GM12878 (cell line): ENCODE measurements around the gene LEMD2. TPM values are rescaled to one million over a fixed set of nuclear protein-coding genes. Genes with fewer than 3 reads are reported as not detected.

Experiments
- ATAC-seq: fragments of 200-7000 bp; cut with Tn5 transposase; 3 replicates; pipeline ENCODE4 v1.9.1; 2020; ENCODE audit warnings: mild to moderate bottlenecking, moderate library complexity
- BruUV-seq: library from RNA; stranded (reverse); fragments of 400-500 nt; replicated peaks from 2 replicates; lab custom pipeline; 2021; lab: Mats Ljungman, UMichigan
- CTCF ChIA-PET: fragments of 300-600 bp; sonication (Branson Sonifier 250); formaldehyde crosslinking; extraction: SDS; loops from one replicate; lab custom pipeline; 2021; ENCODE audit warnings: inconsistent platforms; lab: Yijun Ruan, JAX
- POLR2A ChIA-PET: fragments of 350-600 bp; formaldehyde crosslinking; extraction: SDS; loops from one replicate; lab custom pipeline; 2021; ENCODE audit warnings: inconsistent platforms; lab: Charles Lee
- RAD21 ChIA-PET: fragments of 300-600 bp; sonication (Branson Sonifier 250); formaldehyde crosslinking; loops from one replicate; lab custom pipeline; 2023; ENCODE audit warnings: antibody characterized with exemption; ENCODE audit not compliant: unreplicated experiment; lab: Charles Lee
- SMC1A ChIA-PET: fragments of 300-600 bp; sonication (Branson Sonifier 250); formaldehyde crosslinking; loops from one replicate; lab custom pipeline; 2023; ENCODE audit not compliant: unreplicated experiment, uncharacterized antibody; lab: Charles Lee
- DNase-seq: peaks from one replicate; pipeline ENCODE4 v3.0.0-alpha.2; 2011; ENCODE audit warnings: low read depth, low spot score
- FAIRE-seq: peaks from 3 replicates; lab custom pipeline; 2011; peaks lifted over from hg19 to GRCh38; lab: Jason Lieb, UNC
- H2AFZ ChIP-seq: 2 replicates; pipeline ENCODE4 v1.6.0; 2011; ENCODE audit warnings: low read depth, low read length, control low read depth; ENCODE audit not compliant: control insufficient read depth
- H3K27ac ChIP-seq: 2 replicates; pipeline ENCODE4 v1.5.1; 2011; ENCODE audit warnings: control low read depth; ENCODE audit not compliant: control insufficient read depth, insufficient read depth
- H3K27me3 ChIP-seq, 2 experiments: replicated peaks in 1 of 2; 2 replicates each; pipeline versions ENCODE4 v1.6.0 to v1.6.1; 2011; ENCODE audit warnings: low read length in 1 of 2; ENCODE audit not compliant: control insufficient read depth in 2 of 2, insufficient read depth in 2 of 2
- H3K36me3 ChIP-seq, 2 experiments: 2 replicates each; pipeline ENCODE4 v1.5.1; 2011; ENCODE audit warnings: low read length in 1 of 2; ENCODE audit not compliant: control insufficient read depth in 2 of 2, insufficient read depth in 2 of 2
- H3K4me1 ChIP-seq: 2 replicates; pipeline ENCODE4 v1.6.1; 2011; ENCODE audit warnings: mild to moderate bottlenecking, low read length, moderate library complexity, mixed read lengths; ENCODE audit not compliant: control insufficient read depth, insufficient read depth
- H3K4me2 ChIP-seq: 2 replicates; pipeline ENCODE4 v1.6.0; 2011; ENCODE audit warnings: control low read depth; ENCODE audit not compliant: control insufficient read depth, insufficient read depth
- H3K4me3 ChIP-seq: fragments of 200-600 bp; sonication (generic); 2 replicates; pipeline ENCODE4 v1.5.1; 2016
- H3K79me2 ChIP-seq: 2 replicates; pipeline ENCODE4 v1.6.0; 2011; ENCODE audit warnings: low read length; ENCODE audit not compliant: control insufficient read depth, insufficient read depth
- H3K9ac ChIP-seq: 2 replicates; pipeline ENCODE4 v1.8.0; 2011; ENCODE audit warnings: low read length, control low read depth, mixed read lengths; ENCODE audit not compliant: control insufficient read depth, insufficient read depth
- H3K9me3 ChIP-seq: replicated peaks from 3 replicates; pipeline ENCODE4 v1.5.1; 2011; ENCODE audit warnings: mild to moderate bottlenecking, low read length; ENCODE audit not compliant: control insufficient read depth, insufficient read depth
- H4K20me1 ChIP-seq: 2 replicates; pipeline ENCODE4 v1.6.0; 2011; ENCODE audit not compliant: control insufficient read depth, insufficient read depth
- BRCA1 ChIP-seq: IDR thresholded peaks from 2 replicates; pipeline ENCODE4 v1.6.1; 2011; ENCODE audit warnings: low read depth, low read length, improper control_type of control experiment
- CUX1 ChIP-seq: IDR thresholded peaks from 2 replicates; pipeline ENCODE4 v1.6.1; 2012; ENCODE audit warnings: improper control_type of control experiment, low read depth, low read length; ENCODE audit not compliant: insufficient replicate concordance
- DPF2 ChIP-seq: fragments of 450-650 bp; IDR thresholded peaks from 2 replicates; pipeline ENCODE4 v1.6.1; 2017; ENCODE audit warnings: mild to moderate bottlenecking
- EP300 ChIP-seq, 2 experiments: fragments of 150-350 bp in 1 of 2; IDR thresholded peaks; 2 replicates each; pipeline ENCODE4 v1.6.1; 2011 to 2012; ENCODE audit warnings: low read depth in 2 of 2, low read length in 2 of 2, borderline replicate concordance in 1 of 2, improper control_type of control experiment in 1 of 2, inconsistent platforms in 1 of 2; ENCODE audit not compliant: control insufficient read depth in 1 of 2
- JUND ChIP-seq: IDR thresholded peaks from 2 replicates; pipeline ENCODE4 v1.6.1; 2012; ENCODE audit warnings: low read depth, mild to moderate bottlenecking, low read length, improper control_type of control experiment, moderate library complexity
- KLF5 ChIP-seq: fragments of 450-650 bp; IDR thresholded peaks from 2 replicates; pipeline ENCODE4 v1.6.1; 2014; ENCODE audit warnings: mild to moderate bottlenecking; ENCODE audit not compliant: partially characterized antibody
- LARP7 ChIP-seq: fragments of 450-650 bp; IDR thresholded peaks from 2 replicates; pipeline ENCODE4 v1.6.1; 2017; ENCODE audit warnings: mild to moderate bottlenecking
- MTA2 ChIP-seq: fragments of 450-650 bp; IDR thresholded peaks from 2 replicates; pipeline ENCODE4 v1.6.1; 2016; ENCODE audit warnings: low read depth, mild to moderate bottlenecking, moderate library complexity
- NR2C1 ChIP-seq: fragments of 450-650 bp; IDR thresholded peaks from 2 replicates; pipeline ENCODE4 v1.6.1; 2017; ENCODE audit warnings: antibody characterized with exemption, mild to moderate bottlenecking, moderate library complexity
- RB1 ChIP-seq: fragments of 450-650 bp; formaldehyde crosslinking; IDR thresholded peaks from 2 replicates; pipeline ENCODE4 v1.6.1; 2017; ENCODE audit warnings: mild to moderate bottlenecking, borderline replicate concordance
- RCOR1 ChIP-seq: conservative IDR thresholded peaks from 2 replicates; pipeline ENCODE4 v1.6.1; 2012; ENCODE audit warnings: low read depth, low read length, improper control_type of control experiment
- SMARCA5 ChIP-seq: fragments of 450-650 bp; IDR thresholded peaks from 2 replicates; pipeline ENCODE4 v1.6.1; 2017; ENCODE audit warnings: mild to moderate bottlenecking
- TARDBP ChIP-seq: IDR thresholded peaks from 2 replicates; pipeline ENCODE4 v1.6.1; 2016; ENCODE audit warnings: borderline replicate concordance
- TBL1XR1 ChIP-seq: IDR thresholded peaks from 2 replicates; pipeline ENCODE4 v1.6.1; 2012; ENCODE audit warnings: low read depth, low read length, improper control_type of control experiment
- TCF12 ChIP-seq: IDR thresholded peaks from 2 replicates; pipeline ENCODE4 v1.6.1; 2011; ENCODE audit warnings: low read depth, mild to moderate bottlenecking, low read length
- ZNF274 ChIP-seq: IDR thresholded peaks from one replicate; pipeline ENCODE4 v1.8.0; 2011; ENCODE audit not compliant: insufficient read length, insufficient read depth
- WGBS: methylation state at CpG from one replicate; pipeline ENCODE4 v1.1.6; 2016; ENCODE audit warnings: low lambda C conversion rate; ENCODE audit not compliant: insufficient replicate concordance, insufficient coverage; ENCODE audit errors: missing lambda C conversion rate; 5-methylcytosine and 5-hydroxymethylcytosine counted together
- in situ Hi-C: fragments of 300-500 bp; cut with MboI; formaldehyde crosslinking; loops from 9 replicates; pipeline ENCODE4 v1.14.3; 2018; ENCODE audit warnings: mixed read lengths
- intact Hi-C: fragments of 100-400 bp; cut with micrococcal nuclease; formaldehyde crosslinking; loops from one replicate; pipeline ENCODE4 v1.14.2; 2022; ENCODE audit not compliant: unreplicated experiment
- polyA plus RNA-seq, 11 experiments: library from polyadenylated mRNA; depleted of rRNA in 4 of 11; unstranded in 6 of 11; stranded (reverse) in 5 of 11; fragments of >200 nt; fragmentation: Nextera tagmentation in 4 of 11; fragmentation: Illumina TruSeq in 1 of 11; extraction: Ambion mirVana in 4 of 11; extraction: Trizol in 1 of 11; gene quantifications; 1 replicate in 1 of 11; 2 replicates in 10 of 11; pipeline versions ENCODE4 v1.2.1 to v1.2.3, GENCODE V29; 2011 to 2016; ENCODE audit warnings: inconsistent platforms in 2 of 11, missing spikeins in 2 of 11, low read depth in 1 of 11
- total RNA-seq, 4 experiments: library from RNA; depleted of rRNA in 3 of 4; stranded (reverse); fragments of >200 nt in 3 of 4; fragmentation: Illumina TruSeq in 1 of 4; extraction: Trizol in 1 of 4; gene quantifications; 2 replicates each; pipeline versions ENCODE4 v1.2.1 to v1.2.3, GENCODE V29; 2013 to 2021
- TF ChIP-seq, protein P1 (sequence below): fragments of 450-650 bp; conservative IDR thresholded peaks from 2 replicates; pipeline ENCODE4 v1.6.1; 2017; ENCODE audit warnings: mild to moderate bottlenecking, moderate library complexity

LEMD2 gene
- total and polyA plus RNA-seq, 10 of the 15 experiments (the other 5 are each of a cell fraction or from before 2014, with no cell fraction given), result 0.45 to 47.1 (median 22.8) TPM

DNA sequence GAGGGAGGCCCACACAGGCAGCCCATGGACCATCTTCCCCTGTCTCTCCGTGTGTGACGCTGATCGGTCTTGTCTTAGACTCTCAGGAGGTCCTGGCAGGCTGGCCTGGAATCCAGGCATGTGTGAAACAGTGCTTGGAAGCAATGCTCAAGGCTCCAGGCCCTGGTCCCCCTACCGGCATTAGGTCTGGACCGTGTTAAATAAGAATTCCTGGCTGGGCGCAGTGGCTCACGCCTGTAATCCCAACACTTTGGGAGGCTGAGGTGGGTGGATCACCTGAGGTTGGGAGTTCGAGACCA lies 55.3 kb downstream of the LEMD2 start (continued):
- TF ChIP-seq TARDBP, result no peak
- no peak for TF ChIP-seq RCOR1

DNA sequence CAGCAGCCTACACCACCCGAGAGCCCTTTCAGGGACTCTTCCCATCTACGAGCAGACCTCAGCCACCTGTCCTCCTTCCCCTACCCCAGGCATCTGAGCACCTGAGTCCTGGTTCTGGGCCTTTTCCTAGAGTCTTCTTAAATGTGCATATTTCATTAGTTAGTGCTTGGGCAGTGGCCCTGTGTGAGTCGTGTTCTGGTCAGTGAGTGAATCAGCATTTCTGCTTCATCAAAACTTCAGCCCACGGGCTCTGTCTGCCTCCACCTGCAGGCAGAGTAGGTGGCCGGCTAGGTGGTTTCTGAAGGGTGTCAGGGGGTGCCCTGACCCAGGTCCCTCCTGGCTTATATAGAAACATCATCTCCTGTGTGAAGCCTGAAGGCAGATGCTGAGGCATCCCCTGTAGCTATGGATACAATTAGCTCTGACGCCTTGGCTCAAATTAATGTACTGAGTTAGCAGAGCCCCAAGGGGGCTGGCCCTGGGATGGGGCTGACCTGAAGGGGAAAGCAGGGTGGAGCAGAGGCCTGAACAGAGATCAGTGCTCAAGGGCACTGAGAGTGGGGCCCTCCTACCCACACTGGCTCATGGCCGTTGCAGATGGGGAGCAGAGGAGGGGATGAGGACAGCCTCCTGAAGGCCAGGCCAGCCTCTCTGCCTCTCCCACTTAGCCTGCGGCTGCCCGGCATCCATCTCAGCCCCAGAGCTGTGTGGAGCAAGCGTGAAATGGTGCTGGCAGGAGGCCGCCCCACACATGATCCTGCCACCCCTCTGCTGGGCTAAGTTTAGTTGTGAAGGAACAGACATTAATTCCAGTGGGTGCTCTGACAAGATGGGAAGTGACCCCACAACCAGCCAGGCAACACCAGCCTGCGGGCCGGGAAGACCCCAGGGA lies 55.9 kb downstream of the LEMD2 start:
- DNase-seq (no peak), FAIRE-seq (no peak), ATAC-seq (no peak)
- in situ Hi-C loops (no loop called here), intact Hi-C loops (no loop called here)
- Histone ChIP-seq H3K79me2 (no peaks in the 10 kb centered on the region), H3K27me3 (peaks cover 0 to 4% of the 10 kb centered on the region in 2 experiments; a peak in 1 of 4 replicates), H3K9ac (no peak overlapping the region), H3K9me3 (no peaks in the 10 kb centered on the region), H3K4me2 (no peak overlapping the region), H4K20me1 (no peaks in the 10 kb centered on the region; the same call in 1 of the 2 replicates), H3K4me3 (no peak overlapping the region), H2AFZ (no peak overlapping the region), H3K36me3 (no peaks in the 10 kb centered on the region), H3K27ac (no peak overlapping the region), H3K4me1 (no peaks in the 10 kb centered on the region)
- RAD21 ChIA-PET, result no interaction called here
- no TSS peak for BruUV-seq
- 50% methylated on average over 13 of the region's 13 CpGs for WGBS
- CTCF ChIA-PET, result interaction anchor here (1.7 kb wide), 1 partner anchor 9 kb away, joined by 4 read pairs; no protein-coding TSS in a partner anchor
- POLR2A ChIA-PET, result no interaction called here
- SMC1A ChIA-PET, result no interaction called here
- TF ChIP-seq NR2C1 (no peak), EP300 (IDR thresholded peaks at IDR 0.05; ENCODE audit: borderline replicate concordance in 1 of 2, control insufficient read depth in 1 of 2, low read depth in 2 of 2, low read length in 2 of 2) (no peak), KLF5 (no peak), JUND (no peak), SMARCA5 (no peak), RB1 (no peak), CUX1 (no peak), TBL1XR1 (no peak), LARP7 (no peak), MTA2 (no peak), TCF12 (no peak), BRCA1 (no peak), ZNF274 (no peak), DPF2 (no peak)
- TF ChIP-seq, protein P1, sequence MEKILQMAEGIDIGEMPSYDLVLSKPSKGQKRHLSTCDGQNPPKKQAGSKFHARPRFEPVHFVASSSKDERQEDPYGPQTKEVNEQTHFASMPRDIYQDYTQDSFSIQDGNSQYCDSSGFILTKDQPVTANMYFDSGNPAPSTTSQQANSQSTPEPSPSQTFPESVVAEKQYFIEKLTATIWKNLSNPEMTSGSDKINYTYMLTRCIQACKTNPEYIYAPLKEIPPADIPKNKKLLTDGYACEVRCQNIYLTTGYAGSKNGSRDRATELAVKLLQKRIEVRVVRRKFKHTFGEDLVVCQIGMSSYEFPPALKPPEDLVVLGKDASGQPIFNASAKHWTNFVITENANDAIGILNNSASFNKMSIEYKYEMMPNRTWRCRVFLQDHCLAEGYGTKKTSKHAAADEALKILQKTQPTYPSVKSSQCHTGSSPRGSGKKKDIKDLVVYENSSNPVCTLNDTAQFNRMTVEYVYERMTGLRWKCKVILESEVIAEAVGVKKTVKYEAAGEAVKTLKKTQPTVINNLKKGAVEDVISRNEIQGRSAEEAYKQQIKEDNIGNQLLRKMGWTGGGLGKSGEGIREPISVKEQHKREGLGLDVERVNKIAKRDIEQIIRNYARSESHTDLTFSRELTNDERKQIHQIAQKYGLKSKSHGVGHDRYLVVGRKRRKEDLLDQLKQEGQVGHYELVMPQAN, result no peak
